ENCODE results near the gene NAV3.
"Not testable (repeated sequence)": the region's sequence is repeated elsewhere in the genome, so short reads cannot be mapped to it uniquely, and the experiment has no call there.

The NAV3 gene

DNA sequence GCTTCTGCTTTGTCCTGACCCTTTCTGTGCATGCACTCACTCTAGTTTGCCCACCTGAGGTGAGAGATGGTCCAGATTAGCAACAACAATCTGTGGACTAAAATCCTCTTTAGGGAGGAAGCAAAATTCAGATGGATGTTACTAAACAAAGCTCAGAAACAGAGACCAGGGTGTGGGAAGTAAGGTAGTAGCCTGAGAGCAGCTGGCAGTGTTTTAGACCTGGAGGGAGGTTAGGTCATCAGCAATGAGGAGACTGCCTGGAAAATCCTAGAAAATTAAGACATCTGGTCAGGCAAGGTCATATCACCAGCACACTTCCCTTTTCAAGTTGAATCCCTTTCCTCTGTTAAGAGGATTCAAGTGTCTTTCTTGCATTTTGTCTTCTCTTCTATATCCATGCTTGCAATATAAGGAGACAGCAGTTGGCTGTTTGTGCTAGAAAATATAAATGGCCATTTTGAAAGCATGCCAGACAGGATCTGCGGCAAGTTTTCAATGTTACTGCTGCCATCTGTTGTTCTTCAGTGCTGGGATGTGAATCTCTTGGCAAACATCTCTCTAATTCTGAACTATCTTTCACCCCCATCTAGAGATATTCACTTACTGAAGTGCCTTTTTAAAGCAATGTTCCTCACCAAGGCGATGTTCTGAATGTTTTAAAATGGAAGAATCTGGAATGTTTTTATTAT is 266.4 kb downstream of the NAV3 start:
- H3K27ac ChIP-seq (replicated peaks), result no peak overlapping the region
- TF ChIP-seq, protein P1, sequence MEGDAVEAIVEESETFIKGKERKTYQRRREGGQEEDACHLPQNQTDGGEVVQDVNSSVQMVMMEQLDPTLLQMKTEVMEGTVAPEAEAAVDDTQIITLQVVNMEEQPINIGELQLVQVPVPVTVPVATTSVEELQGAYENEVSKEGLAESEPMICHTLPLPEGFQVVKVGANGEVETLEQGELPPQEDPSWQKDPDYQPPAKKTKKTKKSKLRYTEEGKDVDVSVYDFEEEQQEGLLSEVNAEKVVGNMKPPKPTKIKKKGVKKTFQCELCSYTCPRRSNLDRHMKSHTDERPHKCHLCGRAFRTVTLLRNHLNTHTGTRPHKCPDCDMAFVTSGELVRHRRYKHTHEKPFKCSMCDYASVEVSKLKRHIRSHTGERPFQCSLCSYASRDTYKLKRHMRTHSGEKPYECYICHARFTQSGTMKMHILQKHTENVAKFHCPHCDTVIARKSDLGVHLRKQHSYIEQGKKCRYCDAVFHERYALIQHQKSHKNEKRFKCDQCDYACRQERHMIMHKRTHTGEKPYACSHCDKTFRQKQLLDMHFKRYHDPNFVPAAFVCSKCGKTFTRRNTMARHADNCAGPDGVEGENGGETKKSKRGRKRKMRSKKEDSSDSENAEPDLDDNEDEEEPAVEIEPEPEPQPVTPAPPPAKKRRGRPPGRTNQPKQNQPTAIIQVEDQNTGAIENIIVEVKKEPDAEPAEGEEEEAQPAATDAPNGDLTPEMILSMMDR (IDR thresholded peaks at IDR 0.05; ENCODE audit: insufficient read depth, low read length), result no peak
- TF ChIP-seq SPI1 (IDR thresholded peaks at IDR 0.05; ENCODE audit: borderline replicate concordance, low read depth), result peak; percentile 24; the same call in 1 of the 2 replicates
- H3K27me3 ChIP-seq (ENCODE audit: insufficient read depth, poor library complexity, severe bottlenecking), result no peaks in the 10 kb centered on the region
- DNase-seq (ENCODE audit: low read depth in 1 of 2, low spot score in 1 of 2), result no peak
- H3K4me3 ChIP-seq (replicated peaks; ENCODE audit: insufficient read depth, low read length), result no peak overlapping the region

DNA sequence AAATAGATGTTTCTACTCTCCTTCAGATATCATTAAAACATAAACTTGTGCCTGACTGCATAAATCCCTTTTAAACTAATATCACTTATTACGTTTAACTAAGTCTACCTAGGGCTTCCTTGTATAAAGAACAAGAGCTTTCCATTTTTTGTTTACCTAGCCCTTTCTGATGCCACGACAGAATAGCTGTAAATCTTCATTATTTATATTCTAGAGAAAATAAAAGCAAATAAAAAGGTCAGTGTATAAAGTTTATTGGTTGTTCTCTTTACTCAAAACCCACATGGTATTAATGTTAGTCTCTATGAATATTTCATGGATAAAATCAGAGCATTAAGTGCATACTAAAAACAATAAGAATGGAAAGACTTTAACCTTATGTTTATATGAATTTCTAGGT is 269.1 kb downstream of the NAV3 start:
- Histone ChIP-seq H3K27me3 (ENCODE audit: insufficient read depth, poor library complexity, severe bottlenecking) (no peaks in the 10 kb centered on the region), H3K27ac (replicated peaks) (no peak overlapping the region), H3K4me3 (replicated peaks; ENCODE audit: insufficient read depth, low read length) (no peak overlapping the region)
- no peak for DNase-seq (ENCODE audit: low read depth in 1 of 2, low spot score in 1 of 2)
- no peak for TF ChIP-seq SPI1 (IDR thresholded peaks at IDR 0.05; ENCODE audit: borderline replicate concordance, low read depth)
- TF ChIP-seq, protein P1 (IDR thresholded peaks at IDR 0.05; ENCODE audit: insufficient read depth, low read length), result no peak
- no peak for TF ChIP-seq POLR2AphosphoS5 (IDR thresholded peaks at IDR 0.05; ENCODE audit: low read depth)
- TF ChIP-seq, protein P2, sequence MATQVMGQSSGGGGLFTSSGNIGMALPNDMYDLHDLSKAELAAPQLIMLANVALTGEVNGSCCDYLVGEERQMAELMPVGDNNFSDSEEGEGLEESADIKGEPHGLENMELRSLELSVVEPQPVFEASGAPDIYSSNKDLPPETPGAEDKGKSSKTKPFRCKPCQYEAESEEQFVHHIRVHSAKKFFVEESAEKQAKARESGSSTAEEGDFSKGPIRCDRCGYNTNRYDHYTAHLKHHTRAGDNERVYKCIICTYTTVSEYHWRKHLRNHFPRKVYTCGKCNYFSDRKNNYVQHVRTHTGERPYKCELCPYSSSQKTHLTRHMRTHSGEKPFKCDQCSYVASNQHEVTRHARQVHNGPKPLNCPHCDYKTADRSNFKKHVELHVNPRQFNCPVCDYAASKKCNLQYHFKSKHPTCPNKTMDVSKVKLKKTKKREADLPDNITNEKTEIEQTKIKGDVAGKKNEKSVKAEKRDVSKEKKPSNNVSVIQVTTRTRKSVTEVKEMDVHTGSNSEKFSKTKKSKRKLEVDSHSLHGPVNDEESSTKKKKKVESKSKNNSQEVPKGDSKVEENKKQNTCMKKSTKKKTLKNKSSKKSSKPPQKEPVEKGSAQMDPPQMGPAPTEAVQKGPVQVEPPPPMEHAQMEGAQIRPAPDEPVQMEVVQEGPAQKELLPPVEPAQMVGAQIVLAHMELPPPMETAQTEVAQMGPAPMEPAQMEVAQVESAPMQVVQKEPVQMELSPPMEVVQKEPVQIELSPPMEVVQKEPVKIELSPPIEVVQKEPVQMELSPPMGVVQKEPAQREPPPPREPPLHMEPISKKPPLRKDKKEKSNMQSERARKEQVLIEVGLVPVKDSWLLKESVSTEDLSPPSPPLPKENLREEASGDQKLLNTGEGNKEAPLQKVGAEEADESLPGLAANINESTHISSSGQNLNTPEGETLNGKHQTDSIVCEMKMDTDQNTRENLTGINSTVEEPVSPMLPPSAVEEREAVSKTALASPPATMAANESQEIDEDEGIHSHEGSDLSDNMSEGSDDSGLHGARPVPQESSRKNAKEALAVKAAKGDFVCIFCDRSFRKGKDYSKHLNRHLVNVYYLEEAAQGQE (IDR thresholded peaks at IDR 0.05; ENCODE audit: insufficient replicate concordance, low read depth), result no peak
- TF ChIP-seq GABPA (IDR thresholded peaks at IDR 0.05; ENCODE audit: low read depth), result no peak

DNA sequence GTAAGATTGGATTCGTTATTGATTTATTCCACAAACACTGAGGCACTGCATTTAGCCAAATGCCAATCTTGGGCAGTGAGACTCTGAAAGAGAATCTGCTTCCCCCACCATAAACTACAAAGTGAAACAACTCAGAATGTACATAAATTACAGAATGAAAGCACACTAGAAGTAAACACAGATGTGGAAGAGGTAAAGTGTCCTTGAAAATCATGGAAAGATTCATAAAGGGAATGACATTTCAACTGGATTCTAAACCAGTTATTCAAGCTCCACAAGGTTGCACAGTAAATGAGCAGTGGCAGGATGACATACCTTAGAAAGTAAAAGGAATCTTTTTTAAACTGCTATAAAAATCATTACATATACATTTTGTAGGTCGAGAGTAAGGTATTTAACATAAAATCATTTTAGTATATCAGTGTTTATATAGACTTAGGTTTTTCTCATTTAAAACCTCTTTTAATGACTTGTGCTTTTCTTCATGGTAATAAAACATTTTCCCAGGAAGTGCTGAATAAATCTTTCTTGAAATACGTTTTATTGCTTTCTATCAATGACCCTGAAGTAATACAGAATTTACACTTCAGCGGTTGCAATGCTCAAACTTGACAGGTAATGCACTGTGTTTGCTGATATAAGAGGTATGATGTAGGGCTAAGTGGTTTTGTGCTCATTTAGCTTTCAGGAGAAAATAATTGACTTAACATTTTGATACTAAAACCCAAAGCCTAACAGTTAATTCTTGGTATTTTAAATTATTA is 270.6 kb downstream of the NAV3 start:
- no peak overlapping the region for H3K27ac ChIP-seq (replicated peaks)
- H3K27me3 ChIP-seq (ENCODE audit: insufficient read depth, poor library complexity, severe bottlenecking), result no peaks in the 10 kb centered on the region
- H3K4me3 ChIP-seq (replicated peaks; ENCODE audit: insufficient read depth, low read length), result no peak overlapping the region
- no peak for DNase-seq (ENCODE audit: low read depth in 1 of 2, low spot score in 1 of 2)
- no peak for TF ChIP-seq POLR2AphosphoS5 (IDR thresholded peaks at IDR 0.05; ENCODE audit: low read depth)

DNA sequence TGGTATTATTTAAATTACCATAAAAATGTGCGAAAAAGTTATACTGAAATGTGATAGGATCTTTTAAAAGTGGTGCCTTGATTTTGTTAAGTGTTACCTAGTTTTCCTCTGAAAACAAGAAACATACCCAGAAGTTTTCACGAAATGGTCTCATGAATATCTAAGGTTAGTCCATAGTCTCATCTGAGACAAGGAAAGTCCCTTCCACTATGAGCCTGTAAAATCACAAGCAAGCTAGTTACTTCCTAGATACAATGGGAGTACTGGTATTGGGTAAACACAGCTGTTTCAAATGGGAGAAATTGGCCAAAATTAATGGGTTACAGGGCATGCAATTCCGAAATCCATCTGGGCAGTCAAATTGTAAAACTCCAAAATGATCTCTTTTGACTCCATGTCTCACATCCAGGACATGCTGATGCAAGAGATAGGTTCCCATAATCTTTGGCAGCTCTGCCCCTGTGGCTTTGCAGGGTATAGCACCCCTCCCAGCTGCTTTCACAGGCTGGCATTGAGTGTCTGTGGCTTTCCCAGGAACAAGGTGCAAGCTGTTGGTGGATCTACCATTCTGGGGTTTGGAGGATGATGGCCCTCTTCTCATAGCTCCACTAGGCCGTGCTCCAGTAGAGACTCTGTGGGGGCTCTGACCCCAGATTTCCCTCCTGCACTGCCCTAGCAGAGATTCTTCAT is 271.4 kb downstream of the NAV3 start:
- peak in 1 of 2 experiments; percentile 12 for DNase-seq (ENCODE audit: low read depth in 1 of 2, low spot score in 1 of 2)
- TF ChIP-seq GABPA (IDR thresholded peaks at IDR 0.05; ENCODE audit: low read depth), result no peak
- TF ChIP-seq SPI1 (IDR thresholded peaks at IDR 0.05; ENCODE audit: borderline replicate concordance, low read depth), result no peak
- TF ChIP-seq, protein P2 (IDR thresholded peaks at IDR 0.05; ENCODE audit: insufficient replicate concordance, low read depth), result no peak
- no peak for TF ChIP-seq POLR2AphosphoS5 (IDR thresholded peaks at IDR 0.05; ENCODE audit: low read depth)
- TF ChIP-seq, protein P1 (IDR thresholded peaks at IDR 0.05; ENCODE audit: insufficient read depth, low read length), result no peak
- H3K4me3 ChIP-seq (replicated peaks; ENCODE audit: insufficient read depth, low read length), result no peak overlapping the region
- H3K27me3 ChIP-seq (ENCODE audit: insufficient read depth, poor library complexity, severe bottlenecking), result no peaks in the 10 kb centered on the region
- no peak overlapping the region for H3K27ac ChIP-seq (replicated peaks)

DNA sequence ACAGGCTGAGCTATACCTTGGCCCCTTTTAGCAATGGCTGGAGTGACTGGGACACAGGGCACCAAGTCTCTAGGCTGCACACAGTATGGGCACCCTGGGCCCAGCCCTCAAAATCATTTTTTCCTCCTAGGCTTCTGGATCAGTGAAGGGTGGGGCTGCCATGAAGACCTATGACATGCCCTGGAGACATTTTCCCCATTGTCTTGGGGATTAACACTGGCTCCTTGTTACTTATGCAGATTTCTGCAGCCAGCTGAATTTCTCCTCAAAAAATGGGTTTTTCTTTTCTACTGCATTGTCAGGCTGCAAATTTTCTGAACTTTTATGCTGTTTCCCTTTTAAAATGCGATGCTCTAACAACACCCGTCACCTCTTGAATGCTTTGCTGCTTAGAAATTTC is 272.1 kb downstream of the NAV3 start:
- not testable (repeated sequence) for H3K27ac ChIP-seq (replicated peaks); H3K27me3 ChIP-seq (ENCODE audit: insufficient read depth, poor library complexity, severe bottlenecking); H3K4me3 ChIP-seq (replicated peaks; ENCODE audit: insufficient read depth, low read length); DNase-seq (ENCODE audit: low read depth in 1 of 2, low spot score in 1 of 2)

All from HL-60 (cell line).